Hepatocyte (in vitro differentiated cells): ENCODE results near the gene CACNA1B.

Experiments used
- EZH2 ChIP-seq: fragments of 200-600 bp; sonication (generic); IDR thresholded peaks from 2 replicates; pipeline ENCODE4 v1.6.1; 2016; ENCODE audit warnings: antibody characterized with exemption, mild to moderate bottlenecking, borderline replicate concordance
- EZH2phosphoT487 ChIP-seq: fragments of 200-600 bp; sonication (generic); IDR thresholded peaks from one replicate; pipeline ENCODE4 v1.6.1; 2018; ENCODE audit warnings: antibody characterized with exemption, mild to moderate bottlenecking, low read depth, moderate library complexity; ENCODE audit not compliant: unreplicated experiment, severe bottlenecking
- TF ChIP-seq, protein P1 (sequence below): fragments of 200-600 bp; sonication (generic); IDR thresholded peaks from 2 replicates; pipeline ENCODE4 v1.5.1; 2016; ENCODE audit warnings: antibody characterized with exemption, mild to moderate bottlenecking; ENCODE audit not compliant: poor library complexity

DNA sequence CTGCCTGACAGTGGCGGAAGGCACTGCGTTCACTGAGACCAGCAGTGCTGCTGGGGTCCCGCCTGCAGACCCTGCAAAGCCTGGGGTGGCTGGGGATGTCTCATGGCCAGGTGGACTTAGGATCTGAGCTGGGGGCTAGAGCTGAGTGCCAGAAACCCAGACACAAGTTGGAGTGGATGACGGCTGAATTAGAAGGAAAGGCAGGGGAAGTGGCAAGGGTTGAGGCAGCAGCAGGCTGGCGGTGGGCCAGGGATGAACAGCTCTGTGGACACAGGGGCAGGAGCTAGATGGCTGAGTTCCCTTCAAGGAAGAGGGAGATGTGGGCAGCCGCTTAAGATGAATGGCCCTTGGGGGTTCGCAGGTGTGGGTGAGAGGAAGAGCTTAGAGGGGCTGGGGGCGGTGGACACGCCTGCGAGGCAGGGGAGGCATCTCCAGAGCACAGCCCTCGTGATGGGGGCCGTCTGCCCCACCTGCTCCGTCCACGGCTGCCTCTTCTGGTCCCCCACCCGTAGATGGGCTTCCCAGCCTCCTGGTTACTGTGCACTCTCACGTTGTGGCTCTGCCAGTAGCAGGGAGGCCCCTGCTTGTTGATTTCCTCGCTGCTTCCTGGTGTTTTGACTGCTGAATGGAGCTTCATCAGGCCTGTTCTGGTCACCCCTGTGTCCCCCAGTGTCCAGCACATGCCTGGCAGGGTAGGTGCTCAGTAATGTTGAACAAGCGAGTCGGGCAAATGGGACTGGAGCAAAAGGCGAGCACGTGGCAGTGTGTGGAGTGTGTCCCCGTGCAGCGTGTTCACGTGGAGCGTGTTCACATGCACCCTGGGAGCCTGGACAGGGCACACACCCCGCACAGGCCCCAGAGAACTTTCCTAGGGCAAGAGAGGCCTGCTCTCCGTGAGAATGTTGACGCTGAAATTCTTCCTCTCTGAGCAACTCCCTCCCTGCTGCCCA, 168.2 kb downstream of the CACNA1B start:
- TF ChIP-seq, protein P1, sequence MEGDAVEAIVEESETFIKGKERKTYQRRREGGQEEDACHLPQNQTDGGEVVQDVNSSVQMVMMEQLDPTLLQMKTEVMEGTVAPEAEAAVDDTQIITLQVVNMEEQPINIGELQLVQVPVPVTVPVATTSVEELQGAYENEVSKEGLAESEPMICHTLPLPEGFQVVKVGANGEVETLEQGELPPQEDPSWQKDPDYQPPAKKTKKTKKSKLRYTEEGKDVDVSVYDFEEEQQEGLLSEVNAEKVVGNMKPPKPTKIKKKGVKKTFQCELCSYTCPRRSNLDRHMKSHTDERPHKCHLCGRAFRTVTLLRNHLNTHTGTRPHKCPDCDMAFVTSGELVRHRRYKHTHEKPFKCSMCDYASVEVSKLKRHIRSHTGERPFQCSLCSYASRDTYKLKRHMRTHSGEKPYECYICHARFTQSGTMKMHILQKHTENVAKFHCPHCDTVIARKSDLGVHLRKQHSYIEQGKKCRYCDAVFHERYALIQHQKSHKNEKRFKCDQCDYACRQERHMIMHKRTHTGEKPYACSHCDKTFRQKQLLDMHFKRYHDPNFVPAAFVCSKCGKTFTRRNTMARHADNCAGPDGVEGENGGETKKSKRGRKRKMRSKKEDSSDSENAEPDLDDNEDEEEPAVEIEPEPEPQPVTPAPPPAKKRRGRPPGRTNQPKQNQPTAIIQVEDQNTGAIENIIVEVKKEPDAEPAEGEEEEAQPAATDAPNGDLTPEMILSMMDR: no peak
- TF ChIP-seq EZH2phosphoT487: no peak
- TF ChIP-seq EZH2: no peak
